Mucosa of descending colon (tissue), 3 donors: ENCODE data around the gene GBP7. TPM values are rescaled to one million over a fixed set of nuclear protein-coding genes. Genes with fewer than 3 reads are reported as not detected.

Source experiments
- ATAC-seq: fragments of 200-7000 bp; cut with Tn5 transposase; one replicate; pipeline ENCODE4 v1.9.1; 2020; ENCODE audit warnings: mild to moderate bottlenecking, moderate library complexity
- DNase-seq, 3 donors: peaks; one replicate each; pipeline ENCODE4 v3.0.0-alpha.2; 2020
- H3K36me3 ChIP-seq: fragments of 200-600 bp; one replicate; pipeline ENCODE4 v1.8.0; 2021; ENCODE audit warnings: low read depth, mild to moderate bottlenecking
- H3K4me1 ChIP-seq: fragments of 200-600 bp; one replicate; pipeline ENCODE4 v1.8.0; 2021; ENCODE audit warnings: low read depth, mild to moderate bottlenecking
- H3K4me3 ChIP-seq: fragments of 200-600 bp; one replicate; pipeline ENCODE4 v1.8.0; 2021; ENCODE audit warnings: mild to moderate bottlenecking
- H3K9me3 ChIP-seq: fragments of 200-600 bp; one replicate; pipeline ENCODE4 v1.8.0; 2021; ENCODE audit warnings: mild to moderate bottlenecking
- intact Hi-C, 2 donors: fragments of 100-400 bp; cut with DNase I in 1 of 2; cut with micrococcal nuclease in 1 of 2; formaldehyde crosslinking; loops; one replicate each; pipeline versions ENCODE4 v1.11.0 to v1.11.1; 2022; cut with DNase I, micrococcal nuclease
- total RNA-seq, 3 donors: library from RNA; stranded (reverse); fragmentation: NEBNext Ultra II Directional in 2 of 3; extraction: Animal tissue kit (Norgen Biotek cat#: 25700) in 2 of 3; gene quantifications; one replicate each; pipeline versions ENCODE4 v1.2.1 to v1.2.4, GENCODE V29; 2021 to 2023
- TF ChIP-seq, protein P1 (sequence below): fragments of 200-600 bp; IDR thresholded peaks from one replicate; pipeline ENCODE4 v1.8.0; 2022; ENCODE audit warnings: antibody characterized with exemption, mild to moderate bottlenecking
- donor health status: DM: no; HTN: no; CAD: no; lungs with moderate emphysema.
- donor health status: DM: no; HTN: no; CAD: no.
- donor health status: DM: no; HTN: yes; CAD: no.

The GBP7 gene
- total RNA-seq, 3 donors from 2014 or later: 0.12 TPM; not detected in 2

DNA sequence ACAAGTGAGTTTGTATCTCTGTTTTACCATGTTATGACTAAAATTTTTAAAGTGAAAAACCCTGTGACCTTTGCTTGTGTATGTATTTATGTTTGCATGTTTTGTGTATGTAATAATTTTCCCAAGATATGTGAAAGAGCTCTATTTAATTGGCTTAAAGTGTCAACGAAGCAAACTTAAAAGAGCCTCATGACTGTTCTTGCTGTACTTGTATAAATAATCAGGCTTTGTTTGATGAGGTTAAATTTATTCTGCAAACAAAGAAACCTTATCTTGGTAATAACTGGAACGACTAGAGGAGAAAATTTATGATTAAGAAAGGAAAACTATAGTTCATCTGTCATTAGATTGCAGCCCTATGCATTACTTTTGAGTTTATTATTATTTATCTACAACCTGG is 6.6 kb downstream of the GBP7 start:
- TF ChIP-seq, protein P1, sequence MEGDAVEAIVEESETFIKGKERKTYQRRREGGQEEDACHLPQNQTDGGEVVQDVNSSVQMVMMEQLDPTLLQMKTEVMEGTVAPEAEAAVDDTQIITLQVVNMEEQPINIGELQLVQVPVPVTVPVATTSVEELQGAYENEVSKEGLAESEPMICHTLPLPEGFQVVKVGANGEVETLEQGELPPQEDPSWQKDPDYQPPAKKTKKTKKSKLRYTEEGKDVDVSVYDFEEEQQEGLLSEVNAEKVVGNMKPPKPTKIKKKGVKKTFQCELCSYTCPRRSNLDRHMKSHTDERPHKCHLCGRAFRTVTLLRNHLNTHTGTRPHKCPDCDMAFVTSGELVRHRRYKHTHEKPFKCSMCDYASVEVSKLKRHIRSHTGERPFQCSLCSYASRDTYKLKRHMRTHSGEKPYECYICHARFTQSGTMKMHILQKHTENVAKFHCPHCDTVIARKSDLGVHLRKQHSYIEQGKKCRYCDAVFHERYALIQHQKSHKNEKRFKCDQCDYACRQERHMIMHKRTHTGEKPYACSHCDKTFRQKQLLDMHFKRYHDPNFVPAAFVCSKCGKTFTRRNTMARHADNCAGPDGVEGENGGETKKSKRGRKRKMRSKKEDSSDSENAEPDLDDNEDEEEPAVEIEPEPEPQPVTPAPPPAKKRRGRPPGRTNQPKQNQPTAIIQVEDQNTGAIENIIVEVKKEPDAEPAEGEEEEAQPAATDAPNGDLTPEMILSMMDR: no peak
- Histone ChIP-seq H3K9me3 (no peaks in the 10 kb centered on the region), H3K4me3 (no peak overlapping the region), H3K4me1 (no peaks in the 10 kb centered on the region), H3K36me3 (no peaks in the 10 kb centered on the region)
- intact Hi-C loops: no loop called here
- no peak for DNase-seq
- no peak for ATAC-seq

DNA sequence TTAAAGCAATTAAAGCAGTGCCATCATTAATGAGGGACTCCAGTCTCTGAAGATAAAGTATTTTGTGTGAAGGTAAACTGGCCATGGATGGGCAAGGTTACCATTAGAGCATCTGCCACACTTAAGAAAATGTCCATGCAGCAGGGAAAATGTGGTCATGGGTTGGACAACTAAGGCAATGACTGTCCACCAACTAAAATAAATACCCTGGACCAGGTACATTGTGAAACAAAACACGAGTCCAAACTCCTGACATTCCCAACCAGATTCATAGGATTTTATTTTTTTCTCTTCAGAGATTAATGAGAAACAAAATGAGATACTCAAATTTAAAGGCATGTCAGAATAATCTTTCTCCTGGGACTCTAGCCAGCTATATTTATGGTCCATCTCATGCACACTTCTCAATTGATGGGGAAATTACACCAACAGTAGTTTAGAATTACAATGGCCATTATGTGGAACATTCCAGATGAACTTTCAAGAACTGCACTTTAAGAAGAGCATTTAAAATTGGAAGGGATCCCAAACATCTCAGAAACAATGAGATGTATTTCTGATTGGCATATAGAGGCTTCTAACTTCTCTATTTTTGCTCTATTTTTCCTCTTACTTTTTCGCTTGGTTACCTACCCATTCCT is 8.1 kb downstream of the GBP7 start:
- no peaks in the 10 kb centered on the region for H3K36me3 ChIP-seq
- DNase-seq (no peak), ATAC-seq (no peak)
- TF ChIP-seq, protein P1: no peak
- H3K9me3 ChIP-seq: no peaks in the 10 kb centered on the region
- H3K4me3 ChIP-seq: no peak overlapping the region
- no peaks in the 10 kb centered on the region for H3K4me1 ChIP-seq
- intact Hi-C loops: no loop called here

DNA sequence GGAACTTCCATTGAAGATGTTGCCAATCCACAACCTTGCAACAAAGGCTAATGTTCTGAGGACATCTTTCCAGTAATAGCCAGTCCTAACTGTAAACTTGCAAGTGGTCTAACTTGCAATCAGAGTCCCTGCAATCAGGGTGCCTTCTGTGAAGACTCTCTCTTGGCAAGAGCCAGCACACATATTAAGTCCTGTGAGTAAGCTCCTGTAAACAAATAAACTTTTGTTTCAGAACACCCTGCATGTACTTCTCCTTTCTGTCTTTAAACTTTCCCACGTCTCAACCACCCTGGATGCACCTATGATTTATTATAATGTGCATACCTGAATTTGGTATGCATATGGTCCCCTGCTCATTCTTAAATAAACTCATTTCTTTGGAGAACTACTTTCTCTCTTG is 9.1 kb downstream of the GBP7 start:
- TF ChIP-seq, protein P1: no peak
- intact Hi-C loops: no loop called here
- ATAC-seq (no peak), DNase-seq (no peak)
- H3K4me1 ChIP-seq: no peaks in the 10 kb centered on the region
- no peaks in the 10 kb centered on the region for H3K36me3 ChIP-seq
- H3K4me3 ChIP-seq: no peak overlapping the region
- no peaks in the 10 kb centered on the region for H3K9me3 ChIP-seq

DNA sequence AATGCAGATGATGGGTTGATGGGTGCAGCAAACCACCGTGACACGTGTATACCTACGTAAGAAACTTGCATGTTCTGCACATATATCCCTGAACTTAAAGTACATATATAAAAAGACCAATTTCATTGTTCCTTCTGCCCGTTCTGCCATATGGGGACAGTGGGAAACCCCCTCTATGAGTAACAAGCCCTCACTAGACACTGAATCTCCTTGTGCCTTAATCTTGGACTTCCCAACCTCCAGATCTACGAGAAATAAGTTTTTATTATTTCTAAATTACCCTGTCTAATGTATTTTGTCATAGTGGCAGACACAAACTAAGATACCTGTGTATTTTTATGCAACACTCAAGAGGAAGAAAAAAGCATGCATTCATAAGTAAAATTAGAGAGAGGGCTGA is 10.0 kb downstream of the GBP7 start:
- Histone ChIP-seq H3K36me3 (no peaks in the 10 kb centered on the region), H3K9me3 (peaks cover 2% of the 10 kb centered on the region), H3K4me3 (no peak overlapping the region), H3K4me1 (no peaks in the 10 kb centered on the region)
- ATAC-seq: no peak
- intact Hi-C loops: no loop called here
- no peak for DNase-seq
- TF ChIP-seq, protein P1: no peak

DNA sequence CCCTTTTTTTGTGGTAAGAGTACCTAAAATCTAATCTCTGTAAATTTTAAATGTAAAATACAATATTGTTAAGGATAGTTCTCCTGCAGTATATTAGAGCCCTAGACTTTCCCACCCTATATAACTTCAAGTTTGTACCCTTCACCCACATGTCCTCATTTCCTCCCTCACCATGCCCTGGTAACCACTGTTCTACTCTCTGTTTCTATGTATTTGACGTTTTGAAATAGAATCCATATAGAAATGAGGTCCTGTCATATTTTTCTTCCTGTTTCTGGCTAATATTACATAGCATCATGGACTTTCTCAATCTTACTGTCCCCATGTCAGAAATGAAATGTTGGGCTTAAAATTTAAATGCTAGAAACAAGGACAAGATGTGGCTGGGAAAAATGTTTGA is 24.8 kb downstream of the GBP7 start:
- H3K9me3 ChIP-seq: no peaks in the 10 kb centered on the region
- no peaks in the 10 kb centered on the region for H3K4me1 ChIP-seq
- TF ChIP-seq, protein P1: no peak
- no peak for ATAC-seq
- H3K36me3 ChIP-seq: no peaks in the 10 kb centered on the region
- H3K4me3 ChIP-seq: no peak overlapping the region
- intact Hi-C loops: no loop called here
- no peak for DNase-seq

DNA sequence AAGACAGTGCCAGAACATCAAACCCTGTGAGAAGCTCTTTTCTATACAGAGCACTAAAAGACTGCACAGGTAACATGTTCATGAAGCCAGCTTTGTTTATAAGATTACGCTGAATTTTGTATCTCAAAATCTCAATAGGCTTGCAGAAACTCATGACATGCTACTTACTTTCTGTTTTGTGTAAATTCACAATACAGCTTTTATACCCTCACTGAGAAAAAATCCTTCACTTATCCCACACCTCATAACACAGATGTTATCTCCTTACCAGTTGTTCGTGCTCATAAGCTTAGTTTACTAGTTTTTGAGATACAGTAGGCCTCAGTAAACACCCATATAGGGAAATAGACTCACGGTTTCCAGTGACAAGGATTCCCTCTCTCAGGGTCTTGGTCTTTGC is 25.8 kb downstream of the GBP7 start:
- intact Hi-C loops: no loop called here
- no peak for ATAC-seq
- TF ChIP-seq, protein P1: no peak
- no peak overlapping the region for H3K4me3 ChIP-seq
- no peak for DNase-seq
- no peaks in the 10 kb centered on the region for H3K4me1 ChIP-seq
- no peaks in the 10 kb centered on the region for H3K9me3 ChIP-seq
- H3K36me3 ChIP-seq: no peaks in the 10 kb centered on the region
